ENCODE data around the gene CDK18.

CDK18 gene

GRCh38 chr1:205474571-205474970, 29.9 kb upstream of the CDK18 start:
- Histone ChIP-seq H2AFZ (ENCODE audit: low read length) (no peak overlapping the region), H3K4me2 (ENCODE audit: low read depth, low read length) (no peak overlapping the region), H3K9ac (ENCODE audit: low read length) (no peak overlapping the region), H3K36me3 (replicated peaks; ENCODE audit: insufficient read depth, low read length) (no peaks in the 10 kb centered on the region), H3F3A (ENCODE audit: insufficient read depth, low read length) (no peaks in the 10 kb centered on the region), H3K4me3 (ENCODE audit: low read length) (no peak overlapping the region), H3K27me3 (replicated peaks; ENCODE audit: insufficient read depth, low read length) (peaks cover 25% of the 10 kb centered on the region), H3K4me1 (ENCODE audit: low read length) (peaks cover under 1% of the 10 kb centered on the region; the same call in 1 of the 2 replicates), H3K27ac (ENCODE audit: low read length) (no peak overlapping the region), H3K9me2 (replicated peaks; ENCODE audit: insufficient read depth, low read length) (no peaks in the 10 kb centered on the region), H3K9me3 (replicated peaks; ENCODE audit: insufficient read depth, low read length) (no peaks in the 10 kb centered on the region), H4K20me1 (ENCODE audit: insufficient read depth, low read length) (no peaks in the 10 kb centered on the region), H3K79me2 (ENCODE audit: low read length) (no peaks in the 10 kb centered on the region)
- DNase-seq, result no peak
- no peak for TF ChIP-seq CTCF (IDR thresholded peaks at IDR 0.05; ENCODE audit: low read length)
- TF ChIP-seq EZH2 (optimal IDR thresholded peaks at IDR 0.05; ENCODE audit: low read depth, low read length), result no peak
- no peak for TF ChIP-seq EZH2phosphoT487 (IDR thresholded peaks at IDR 0.05; ENCODE audit: low read length)

- Histone ChIP-seq H3K9ac (ENCODE audit: low read length) (no peak overlapping the region), H3K36me3 (replicated peaks; ENCODE audit: insufficient read depth, low read length) (no peaks in the 10 kb centered on the region), H3K9me2 (replicated peaks; ENCODE audit: insufficient read depth, low read length) (no peaks in the 10 kb centered on the region), H4K20me1 (ENCODE audit: insufficient read depth, low read length) (no peaks in the 10 kb centered on the region), H3K9me3 (replicated peaks; ENCODE audit: insufficient read depth, low read length) (no peaks in the 10 kb centered on the region), H2AFZ (ENCODE audit: low read length) (no peak overlapping the region), H3K27me3 (replicated peaks; ENCODE audit: insufficient read depth, low read length) (peaks cover 25% of the 10 kb centered on the region), H3K4me1 (ENCODE audit: low read length) (peaks cover 12% of the 10 kb centered on the region), H3F3A (ENCODE audit: insufficient read depth, low read length) (peaks cover 5% of the 10 kb centered on the region; the same call in 1 of the 2 replicates), H3K4me3 (ENCODE audit: low read length) (no peak overlapping the region), H3K4me2 (ENCODE audit: low read depth, low read length) (no peak overlapping the region), H3K27ac (ENCODE audit: low read length) (no peak overlapping the region), H3K79me2 (ENCODE audit: low read length) (no peaks in the 10 kb centered on the region)
- no peak for DNase-seq
- no peak for TF ChIP-seq CTCF (IDR thresholded peaks at IDR 0.05; ENCODE audit: low read length)
- no peak for TF ChIP-seq EZH2 (optimal IDR thresholded peaks at IDR 0.05; ENCODE audit: low read depth, low read length)
- TF ChIP-seq EZH2phosphoT487 (IDR thresholded peaks at IDR 0.05; ENCODE audit: low read length), result no peak
Observed at GRCh38 chr1:205475855-205476254, 28.6 kb upstream of the CDK18 start.

GRCh38 chr1:205476648-205477047, 27.8 kb upstream of the CDK18 start:
- Histone ChIP-seq H3K9me2 (replicated peaks; ENCODE audit: insufficient read depth, low read length) (no peaks in the 10 kb centered on the region), H3K27me3 (replicated peaks; ENCODE audit: insufficient read depth, low read length) (peaks cover 26% of the 10 kb centered on the region), H3K27ac (ENCODE audit: low read length) (no peak overlapping the region), H3K9ac (ENCODE audit: low read length) (no peak overlapping the region), H4K20me1 (ENCODE audit: insufficient read depth, low read length) (no peaks in the 10 kb centered on the region), H3F3A (ENCODE audit: insufficient read depth, low read length) (peaks cover 5% of the 10 kb centered on the region; the same call in 1 of the 2 replicates), H3K4me2 (ENCODE audit: low read depth, low read length) (no peak overlapping the region), H3K79me2 (ENCODE audit: low read length) (no peaks in the 10 kb centered on the region), H3K4me3 (ENCODE audit: low read length) (no peak overlapping the region), H3K36me3 (replicated peaks; ENCODE audit: insufficient read depth, low read length) (no peaks in the 10 kb centered on the region), H2AFZ (ENCODE audit: low read length) (no peak overlapping the region), H3K4me1 (ENCODE audit: low read length) (peaks cover 16% of the 10 kb centered on the region), H3K9me3 (replicated peaks; ENCODE audit: insufficient read depth, low read length) (no peaks in the 10 kb centered on the region)
- no peak for DNase-seq
- TF ChIP-seq EZH2phosphoT487 (IDR thresholded peaks at IDR 0.05; ENCODE audit: low read length) (no peak), EZH2 (optimal IDR thresholded peaks at IDR 0.05; ENCODE audit: low read depth, low read length) (no peak), CTCF (IDR thresholded peaks at IDR 0.05; ENCODE audit: low read length) (no peak)
